HG03066 (cell line): Measurements from ENCODE around the gene MRO.
"Not testable (repeated sequence)": the region's sequence is repeated elsewhere in the genome, so short reads cannot be mapped to it uniquely, and the experiment has no call there.

Experiments used
- ATAC-seq: cut with Tn5 transposase; IDR thresholded peaks from one replicate; pipeline ENCODE4 v1.9.1; 2021; ENCODE audit warnings: low read depth; ENCODE audit not compliant: unreplicated experiment

The MRO gene

DNA sequence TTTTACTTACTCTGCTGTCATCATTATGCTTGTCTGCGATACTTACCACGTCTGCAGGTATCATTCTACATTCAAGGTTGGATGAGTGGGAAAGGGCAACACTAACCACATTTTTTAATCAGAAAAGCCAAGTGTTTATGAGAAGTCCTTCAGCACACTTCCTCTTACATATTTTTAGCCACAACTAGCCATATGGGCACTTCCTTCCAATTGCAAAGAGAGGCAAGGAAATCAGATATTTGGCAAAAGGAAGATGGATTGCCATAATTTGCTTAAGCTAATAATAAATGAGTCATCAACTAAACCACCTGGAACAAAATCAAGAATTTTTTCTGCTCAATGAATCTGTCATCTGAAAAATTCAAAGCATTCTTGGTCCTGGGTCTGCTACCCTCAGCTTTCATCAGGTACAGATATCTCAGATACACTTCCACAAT lies 16.7 kb upstream of the MRO start:
- no peak for ATAC-seq

DNA sequence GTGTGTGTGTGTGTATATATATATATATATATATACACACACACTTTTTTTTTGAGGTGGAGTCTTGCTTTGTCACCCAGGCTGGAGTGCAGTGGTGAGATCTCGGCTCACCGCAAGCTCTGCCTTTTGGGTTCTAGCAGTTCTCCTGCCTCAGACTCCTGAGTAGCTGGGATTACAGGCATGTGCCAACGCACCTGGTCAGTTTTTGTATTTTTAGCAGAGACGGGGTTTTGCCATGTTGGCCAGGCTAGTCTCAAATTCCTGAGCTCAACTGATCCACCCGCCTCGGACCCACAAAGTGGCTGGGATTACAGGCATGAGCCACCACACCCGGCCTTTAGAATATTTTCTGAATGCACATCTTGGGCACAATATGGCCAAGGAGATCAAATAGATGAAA lies 13.7 kb upstream of the MRO start:
- ATAC-seq = not testable (repeated sequence)

DNA sequence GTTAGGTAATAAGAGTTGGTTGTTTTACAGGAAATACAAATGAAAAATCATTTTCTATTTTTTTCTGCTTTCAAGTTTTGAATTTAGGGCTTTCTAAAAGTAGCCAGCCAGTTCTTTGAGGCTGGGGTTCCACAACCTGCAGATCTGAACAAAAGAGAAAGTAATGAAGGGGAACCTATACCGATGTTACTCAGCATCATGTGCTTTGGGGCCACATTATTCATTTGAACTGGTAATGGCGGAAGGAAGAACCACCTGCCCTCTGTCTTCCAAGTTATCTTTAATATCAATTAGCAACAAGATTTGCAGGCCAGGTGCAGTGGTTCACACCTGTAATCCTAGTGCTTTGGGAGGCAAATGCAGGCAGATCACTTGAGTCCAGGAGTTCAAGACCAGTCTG lies 12.9 kb upstream of the MRO start:
- ATAC-seq = peak; percentile 56

- ATAC-seq = peak; percentile 62
Observed at GRCh38 chr18:50830544-50830943, 10.7 kb upstream of the MRO start.

DNA sequence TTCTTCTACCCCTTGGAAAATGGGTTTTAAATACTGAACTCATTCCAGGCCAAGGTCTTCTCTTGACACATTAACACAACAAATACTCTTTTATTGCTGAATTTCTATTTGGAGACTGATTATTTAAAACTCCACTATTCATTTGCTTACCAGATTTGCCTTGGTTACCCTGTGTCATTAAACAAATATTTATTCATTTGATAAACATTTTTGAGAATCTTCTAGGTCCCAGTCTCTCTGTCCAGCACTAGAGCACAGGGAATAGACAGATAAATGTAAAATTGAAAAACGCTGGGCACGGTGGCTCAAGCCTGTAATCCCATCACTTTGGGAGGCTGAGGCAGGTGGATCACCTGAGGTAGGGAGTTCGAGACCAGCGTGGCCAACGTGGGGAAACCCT lies 9.8 kb upstream of the MRO start:
- no peak for ATAC-seq

GRCh38 chr18:50826027-50826426 lies 6.2 kb upstream of the MRO start:
- no peak for ATAC-seq

- ATAC-seq = no peak
Observed at GRCh38 chr18:50825621-50826020, 5.8 kb upstream of the MRO start.

DNA sequence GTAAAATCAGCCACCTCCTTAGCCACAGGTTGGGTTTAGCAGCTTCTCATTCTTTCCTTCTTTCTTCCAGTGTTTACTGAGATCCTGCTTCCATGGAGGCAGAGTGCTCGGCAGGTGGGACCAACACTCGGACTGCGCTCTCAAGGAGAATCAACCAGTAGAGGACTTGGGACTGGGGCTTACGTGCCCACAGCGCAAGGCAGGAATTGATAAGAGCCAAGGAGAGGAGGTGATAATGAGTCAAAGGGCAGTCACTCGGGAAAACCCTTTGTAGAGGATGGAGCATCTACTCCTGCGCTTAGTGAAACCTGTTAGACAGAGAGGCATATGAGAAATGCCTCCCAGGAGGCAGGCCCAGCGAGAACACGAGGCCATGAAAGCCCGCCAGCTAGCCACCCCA lies 2.9 kb upstream of the MRO start:
- ATAC-seq = no peak

- no peak for ATAC-seq
Observed at GRCh38 chr18:50820901-50821520, 1.2 kb upstream of the MRO start.

DNA sequence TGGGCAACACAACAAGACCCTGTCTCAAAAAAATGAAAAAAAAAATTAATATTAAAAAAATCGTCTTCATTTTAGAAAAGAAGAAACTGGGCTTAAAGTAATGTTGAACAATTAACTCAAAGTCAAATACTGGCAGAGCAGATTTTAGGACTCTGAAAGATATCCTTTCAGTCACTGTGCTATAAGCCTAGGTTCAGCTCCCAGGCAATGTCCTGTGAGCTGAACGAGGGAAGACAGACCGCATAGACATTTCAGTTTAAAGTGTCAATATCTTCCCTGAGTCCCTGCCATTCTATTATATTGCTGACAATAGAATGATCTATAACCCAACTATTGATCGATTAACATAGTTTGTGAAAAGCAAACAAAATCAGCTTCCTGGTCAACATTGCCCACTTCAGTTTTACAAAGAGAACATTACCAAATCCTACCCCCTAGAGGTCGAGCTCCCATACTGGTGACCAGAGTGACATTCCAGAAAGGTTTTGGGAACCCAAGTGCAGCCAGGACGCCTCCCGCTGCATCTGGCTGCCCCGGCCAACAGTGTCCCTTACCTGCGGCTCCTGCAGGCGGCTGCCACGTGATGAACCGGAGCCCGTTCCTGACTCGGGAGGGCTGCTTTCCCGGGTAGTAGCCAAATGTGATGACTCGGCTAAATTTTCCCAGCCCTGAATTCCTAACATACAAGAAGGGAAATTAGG lies 639 bp downstream of the MRO start:
- ATAC-seq = no peak

GRCh38 chr18:50816419-50817166 lies 3.2 kb downstream of the MRO start:
- ATAC-seq = no peak

DNA sequence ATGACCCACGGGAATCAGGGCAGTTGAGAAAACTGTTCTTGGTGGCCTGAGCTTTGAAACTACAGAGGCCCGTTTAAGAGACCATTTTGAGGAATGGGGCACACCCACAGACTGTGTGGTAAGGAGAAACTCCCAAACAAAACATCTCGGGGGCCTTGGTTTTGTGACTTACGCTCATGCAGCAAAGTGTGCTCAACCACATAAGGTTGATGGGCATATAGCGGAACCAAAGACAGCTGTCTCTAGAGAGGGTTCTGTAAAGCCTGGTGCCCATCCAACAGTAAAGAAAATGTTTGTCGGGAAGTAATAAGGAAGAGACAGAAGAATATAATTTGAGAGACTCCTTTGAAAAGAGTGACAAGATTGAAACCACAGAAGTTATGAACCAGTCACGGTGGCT lies 5.4 kb downstream of the MRO start:
- no peak for ATAC-seq

- no peak for ATAC-seq
Observed at GRCh38 chr18:50813353-50813752, 6.5 kb downstream of the MRO start.

- no peak for ATAC-seq
Observed at GRCh38 chr18:50812834-50813233, 7.0 kb downstream of the MRO start.

- ATAC-seq = no peak
Observed at GRCh38 chr18:50807176-50807575, 12.6 kb downstream of the MRO start.

GRCh38 chr18:50806208-50806616 lies 13.6 kb downstream of the MRO start:
- ATAC-seq = no peak

- ATAC-seq = no peak
Observed at GRCh38 chr18:50805732-50806131, 14.1 kb downstream of the MRO start.

- no peak for ATAC-seq
Observed at GRCh38 chr18:50803592-50803991, 16.2 kb downstream of the MRO start.

- no peak for ATAC-seq
Observed at GRCh38 chr18:50802141-50802540, 17.7 kb downstream of the MRO start.

DNA sequence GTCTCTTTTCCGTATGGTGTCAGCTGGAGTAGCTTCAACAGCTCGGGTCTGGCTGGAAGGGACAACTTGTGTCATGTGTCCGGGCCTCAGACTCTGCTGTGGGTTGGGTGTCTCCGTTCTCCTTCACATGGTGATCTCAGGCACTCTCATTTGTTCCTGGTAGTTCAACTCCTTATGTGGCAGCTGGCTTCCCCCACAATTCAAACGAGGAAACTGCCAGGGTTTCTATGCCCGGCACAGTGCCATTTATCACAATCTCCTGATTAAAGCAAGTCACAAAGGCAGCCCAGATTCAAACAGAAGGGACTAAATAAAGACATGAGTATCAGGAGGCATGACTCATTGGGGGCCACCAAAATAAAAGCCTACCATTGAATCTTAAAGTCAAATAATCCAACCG lies 22.7 kb downstream of the MRO start:
- no peak for ATAC-seq

- ATAC-seq = no peak
Observed at GRCh38 chr18:50796495-50796894, 23.3 kb downstream of the MRO start.
